PC-3 (cell line): ENCODE results near the gene MN1.

Experiments
- EZH2 ChIP-seq: fragments of 300-600 bp; sonication (generic); IDR thresholded peaks from one replicate; pipeline ENCODE4 v1.6.1; 2017; ENCODE audit warnings: antibody characterized with exemption, mild to moderate bottlenecking, low read length; ENCODE audit not compliant: unreplicated experiment
- TF ChIP-seq, protein P1 (sequence below): fragments of 300-600 bp; sonication (generic); conservative IDR thresholded peaks from 2 replicates; pipeline ENCODE4 v1.5.1; 2017; ENCODE audit warnings: antibody characterized with exemption, low read depth, mild to moderate bottlenecking, low read length

DNA sequence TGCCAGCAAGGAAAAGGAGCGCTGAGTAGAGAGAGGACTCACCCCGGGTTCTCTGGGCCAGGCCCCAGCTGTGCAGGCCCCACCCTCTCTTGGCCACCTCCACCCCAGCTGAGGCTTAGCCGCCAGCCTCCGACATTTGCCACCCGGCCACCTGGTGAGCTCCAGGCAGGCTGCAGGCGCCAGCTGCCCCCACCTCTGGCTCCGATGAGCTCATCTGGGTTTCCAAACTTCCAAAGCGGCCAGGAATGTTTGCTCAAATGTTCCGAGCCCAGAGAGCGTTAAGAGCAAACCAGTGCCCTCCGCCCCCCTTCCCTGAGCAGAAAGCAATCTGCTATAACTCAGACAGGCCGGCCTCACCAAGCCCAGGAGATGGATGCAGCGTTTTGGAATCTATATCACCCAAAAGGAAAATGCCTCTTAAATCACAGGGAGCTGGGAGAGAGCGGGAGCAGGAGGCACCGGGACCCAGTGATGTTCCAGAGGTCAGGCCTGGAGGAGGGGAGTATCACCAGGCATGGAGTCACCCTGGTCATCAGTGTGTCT, 9.1 kb upstream of the MN1 start:
- TF ChIP-seq, protein P1, sequence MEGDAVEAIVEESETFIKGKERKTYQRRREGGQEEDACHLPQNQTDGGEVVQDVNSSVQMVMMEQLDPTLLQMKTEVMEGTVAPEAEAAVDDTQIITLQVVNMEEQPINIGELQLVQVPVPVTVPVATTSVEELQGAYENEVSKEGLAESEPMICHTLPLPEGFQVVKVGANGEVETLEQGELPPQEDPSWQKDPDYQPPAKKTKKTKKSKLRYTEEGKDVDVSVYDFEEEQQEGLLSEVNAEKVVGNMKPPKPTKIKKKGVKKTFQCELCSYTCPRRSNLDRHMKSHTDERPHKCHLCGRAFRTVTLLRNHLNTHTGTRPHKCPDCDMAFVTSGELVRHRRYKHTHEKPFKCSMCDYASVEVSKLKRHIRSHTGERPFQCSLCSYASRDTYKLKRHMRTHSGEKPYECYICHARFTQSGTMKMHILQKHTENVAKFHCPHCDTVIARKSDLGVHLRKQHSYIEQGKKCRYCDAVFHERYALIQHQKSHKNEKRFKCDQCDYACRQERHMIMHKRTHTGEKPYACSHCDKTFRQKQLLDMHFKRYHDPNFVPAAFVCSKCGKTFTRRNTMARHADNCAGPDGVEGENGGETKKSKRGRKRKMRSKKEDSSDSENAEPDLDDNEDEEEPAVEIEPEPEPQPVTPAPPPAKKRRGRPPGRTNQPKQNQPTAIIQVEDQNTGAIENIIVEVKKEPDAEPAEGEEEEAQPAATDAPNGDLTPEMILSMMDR = no peak
- TF ChIP-seq EZH2 = no peak
